Activated B cell treated with CpG ODN at 0.5 μM for 24 hours (primary cell): ENCODE results near the gene SAMD9. TPM values are rescaled to one million over a fixed set of nuclear protein-coding genes. Genes with fewer than 3 reads are reported as not detected.

Experiments used
- ATAC-seq: fragments of 200-7000 bp; cut with Tn5 transposase; one replicate; pipeline ENCODE4 v1.10.0; 2021; ENCODE audit warnings: low read depth, mild to moderate bottlenecking, moderate library complexity
- CTCF ChIA-PET: fragments of 350-600 bp; sonication (Branson Sonifier 250); formaldehyde crosslinking; loops from one replicate; lab custom pipeline; 2021; ENCODE audit warnings: antibody characterized with exemption; lab: Charles Lee
- POLR2A ChIA-PET: fragments of 350-600 bp; sonication (Branson Sonifier 250); formaldehyde crosslinking; loops from one replicate; lab custom pipeline; 2021; ENCODE audit warnings: antibody characterized with exemption; lab: Charles Lee
- DNase-seq: peaks from one replicate; pipeline ENCODE4 v3.0.0; 2022
- H3K27ac Mint-ChIP-seq: one replicate; pipeline ENCODE4 v1.8.0; 2020; ENCODE audit warnings: mixed read lengths
- H3K27me3 Mint-ChIP-seq: one replicate; pipeline ENCODE4 v1.8.0; 2021; ENCODE audit warnings: mixed read lengths
- H3K36me3 Mint-ChIP-seq: one replicate; pipeline ENCODE4 v1.8.0; 2021; ENCODE audit warnings: low read depth, mixed read lengths
- H3K4me1 Mint-ChIP-seq: one replicate; pipeline ENCODE4 v1.8.0; 2021; ENCODE audit warnings: mixed read lengths
- H3K4me3 Mint-ChIP-seq: one replicate; pipeline ENCODE4 v1.8.0; 2020; ENCODE audit warnings: mild to moderate bottlenecking, mixed read lengths
- H3K9me3 Mint-ChIP-seq: one replicate; pipeline ENCODE4 v1.8.0; 2020; ENCODE audit warnings: mixed read lengths
- CTCF ChIP-seq: fragments of 200-600 bp; IDR thresholded peaks from one replicate; pipeline ENCODE4 v1.8.0; 2022; ENCODE audit warnings: antibody characterized with exemption, mild to moderate bottlenecking
- intact Hi-C: fragments of 100-400 bp; cut with micrococcal nuclease; formaldehyde crosslinking; loops from one replicate; pipeline ENCODE4 v1.15.1; 2024
- total RNA-seq: library from RNA; stranded (reverse); gene quantifications from 2 replicates; pipeline ENCODE4 v1.2.3, GENCODE V29; 2022

Gene SAMD9
- total RNA-seq, 1 donor from 2014 or later, result 26.3 TPM

DNA sequence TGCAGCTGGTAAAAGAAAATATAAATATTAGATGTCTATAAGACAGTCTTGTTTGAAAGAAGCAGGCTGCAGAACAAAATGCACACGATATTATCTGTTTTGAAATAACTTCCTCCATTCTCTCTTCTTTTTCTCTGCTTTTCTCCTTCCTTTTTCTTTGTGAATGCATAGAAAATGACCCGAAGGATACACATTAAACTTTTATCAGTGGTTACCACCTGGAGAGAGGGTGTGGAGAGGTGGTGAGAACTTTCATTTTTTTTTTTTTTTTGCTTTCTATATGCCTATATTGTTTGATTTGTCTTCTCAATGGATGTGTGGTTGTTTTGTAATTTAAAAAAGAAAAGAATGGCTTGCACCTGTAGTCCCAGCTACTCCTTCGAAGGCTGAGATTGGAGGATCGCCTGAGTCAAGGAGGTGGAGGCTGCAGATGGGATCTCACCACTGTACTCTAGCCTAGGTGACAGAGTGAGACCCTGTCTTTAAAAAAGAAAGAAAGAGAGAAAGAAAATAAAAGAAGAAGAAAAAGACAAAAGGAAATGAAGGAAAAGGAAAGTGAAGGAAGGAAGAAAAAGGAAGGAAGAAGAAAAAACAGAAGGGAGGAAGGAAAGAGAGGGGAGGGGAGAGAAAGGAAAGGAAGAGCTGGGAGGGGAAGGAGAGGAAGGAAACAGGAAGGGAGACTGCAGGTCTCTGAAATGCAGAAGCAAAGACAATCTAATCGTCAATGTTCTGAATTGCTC is 64.4 kb downstream of the SAMD9 start:
- ATAC-seq, result no peak
- no peaks in the 10 kb centered on the region for H3K9me3 Mint-ChIP-seq
- no peaks in the 10 kb centered on the region for H3K27me3 Mint-ChIP-seq
- ChIA-PET CTCF (no interaction called here), POLR2A (no interaction called here)
- no peak overlapping the region for H3K27ac Mint-ChIP-seq
- TF ChIP-seq CTCF, result no peak
- no peak for DNase-seq
- no peak overlapping the region for H3K4me3 Mint-ChIP-seq
- peaks cover 6% of the 10 kb centered on the region for H3K4me1 Mint-ChIP-seq
- H3K36me3 Mint-ChIP-seq, result no peaks in the 10 kb centered on the region
- intact Hi-C loops, result loop anchor here (10.0 kb wide), 2 partner anchors 189 to 1219 kb away; no protein-coding TSS in a partner anchor

DNA sequence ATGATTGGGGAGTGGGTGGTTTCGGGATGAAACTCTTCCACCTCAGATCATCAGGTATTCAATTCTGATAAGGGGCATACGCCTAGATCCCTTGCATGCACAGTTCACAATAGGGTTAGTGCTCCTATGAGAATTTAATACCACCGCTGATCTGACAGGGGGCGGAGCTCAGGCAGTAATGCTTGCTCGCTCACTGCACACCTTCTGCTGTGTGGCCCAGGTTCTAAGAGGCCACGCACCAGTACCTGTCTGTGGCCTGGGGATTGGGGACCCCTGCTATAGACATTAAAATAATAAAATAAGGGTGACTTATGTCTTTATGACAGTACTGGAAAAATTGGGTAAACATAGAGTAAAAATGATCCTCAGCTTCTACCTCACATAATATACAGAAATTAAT is 66.1 kb downstream of the SAMD9 start:
- no peak for TF ChIP-seq CTCF
- H3K4me3 Mint-ChIP-seq, result no peak overlapping the region
- CTCF ChIA-PET, result no interaction called here
- peaks cover 6% of the 10 kb centered on the region for H3K4me1 Mint-ChIP-seq
- POLR2A ChIA-PET, result no interaction called here
- H3K27ac Mint-ChIP-seq, result no peak overlapping the region
- ATAC-seq (no peak), DNase-seq (no peak)
- H3K9me3 Mint-ChIP-seq, result no peaks in the 10 kb centered on the region
- intact Hi-C loops, result loop anchor here (10.0 kb wide), 2 partner anchors 187 to 1217 kb away; no protein-coding TSS in a partner anchor
- H3K36me3 Mint-ChIP-seq, result no peaks in the 10 kb centered on the region
- no peaks in the 10 kb centered on the region for H3K27me3 Mint-ChIP-seq

Other genes with a start within 250 kb of the SAMD9 start
- 34.1 and 43.3 TPM in 2 replicates for gene SAMD9L, start 30.4 kb upstream of the SAMD9 start, total RNA-seq
- not detected in 2 replicates for gene HEPACAM2, start 108.5 kb upstream of the SAMD9 start, total RNA-seq
- gene VPS50, start 114.4 kb upstream of the SAMD9 start, total RNA-seq, result 29.2 and 43.7 TPM in 2 replicates